Keratinocyte (primary cell): ENCODE results near the gene SDK1.

Experiments used
- EZH2 ChIP-seq: IDR thresholded peaks from one replicate; pipeline ENCODE4 v1.6.1; 2012; ENCODE audit warnings: inconsistent platforms, mild to moderate bottlenecking, low read length, moderate library complexity
- TF ChIP-seq, protein P1 (sequence below), 3 experiments: IDR thresholded peaks in 1 of 3; conservative IDR thresholded peaks in 1 of 3; optimal IDR thresholded peaks in 1 of 3; 2 replicates in 2 of 3; 3 replicates in 1 of 3; pipeline versions ENCODE3 to v1.5.1; 2011; ENCODE audit warnings: low read length in 3 of 3, mild to moderate bottlenecking in 3 of 3, moderate library complexity in 2 of 3, control low read depth in 1 of 3, inconsistent platforms in 1 of 3; ENCODE audit not compliant: insufficient read depth in 2 of 3; ENCODE audit errors: extremely low read depth in 1 of 3

DNA sequence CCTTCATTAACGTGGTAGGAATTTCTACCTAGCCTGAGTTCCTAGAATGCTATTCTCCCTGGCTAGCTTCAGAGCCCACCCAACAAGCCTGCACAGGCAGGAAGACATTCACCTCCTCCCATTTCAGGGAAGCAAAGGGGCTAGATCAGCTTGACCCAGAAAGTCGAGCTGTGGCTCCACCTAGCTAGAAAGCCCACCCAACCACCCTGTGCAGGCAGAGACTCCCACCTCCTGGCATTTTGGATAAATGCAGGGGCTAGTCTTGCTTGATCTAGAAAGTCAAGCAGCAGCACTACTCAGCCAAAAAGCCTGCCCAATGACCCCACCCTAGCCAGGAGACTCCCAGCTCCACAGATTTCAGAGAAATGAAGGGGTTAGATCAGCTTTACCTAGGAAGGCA is 479.5 kb downstream of the SDK1 start:
- TF ChIP-seq, protein P1, sequence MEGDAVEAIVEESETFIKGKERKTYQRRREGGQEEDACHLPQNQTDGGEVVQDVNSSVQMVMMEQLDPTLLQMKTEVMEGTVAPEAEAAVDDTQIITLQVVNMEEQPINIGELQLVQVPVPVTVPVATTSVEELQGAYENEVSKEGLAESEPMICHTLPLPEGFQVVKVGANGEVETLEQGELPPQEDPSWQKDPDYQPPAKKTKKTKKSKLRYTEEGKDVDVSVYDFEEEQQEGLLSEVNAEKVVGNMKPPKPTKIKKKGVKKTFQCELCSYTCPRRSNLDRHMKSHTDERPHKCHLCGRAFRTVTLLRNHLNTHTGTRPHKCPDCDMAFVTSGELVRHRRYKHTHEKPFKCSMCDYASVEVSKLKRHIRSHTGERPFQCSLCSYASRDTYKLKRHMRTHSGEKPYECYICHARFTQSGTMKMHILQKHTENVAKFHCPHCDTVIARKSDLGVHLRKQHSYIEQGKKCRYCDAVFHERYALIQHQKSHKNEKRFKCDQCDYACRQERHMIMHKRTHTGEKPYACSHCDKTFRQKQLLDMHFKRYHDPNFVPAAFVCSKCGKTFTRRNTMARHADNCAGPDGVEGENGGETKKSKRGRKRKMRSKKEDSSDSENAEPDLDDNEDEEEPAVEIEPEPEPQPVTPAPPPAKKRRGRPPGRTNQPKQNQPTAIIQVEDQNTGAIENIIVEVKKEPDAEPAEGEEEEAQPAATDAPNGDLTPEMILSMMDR (optimal IDR thresholded peaks at IDR 0.05 in 1 of 3, IDR thresholded peaks at IDR 0.05 in 1 of 3, conservative IDR thresholded peaks at IDR 0.05 in 1 of 3; ENCODE audit: extremely low read depth in 1 of 3, insufficient read depth in 2 of 3, low read length in 3 of 3), result no peak
- TF ChIP-seq EZH2, result no peak
